ENCODE data around the gene TAS2R43.
"Not testable (repeated sequence)": the region's sequence is repeated elsewhere in the genome, so short reads cannot be mapped to it uniquely, and the experiment has no call there.

DNA sequence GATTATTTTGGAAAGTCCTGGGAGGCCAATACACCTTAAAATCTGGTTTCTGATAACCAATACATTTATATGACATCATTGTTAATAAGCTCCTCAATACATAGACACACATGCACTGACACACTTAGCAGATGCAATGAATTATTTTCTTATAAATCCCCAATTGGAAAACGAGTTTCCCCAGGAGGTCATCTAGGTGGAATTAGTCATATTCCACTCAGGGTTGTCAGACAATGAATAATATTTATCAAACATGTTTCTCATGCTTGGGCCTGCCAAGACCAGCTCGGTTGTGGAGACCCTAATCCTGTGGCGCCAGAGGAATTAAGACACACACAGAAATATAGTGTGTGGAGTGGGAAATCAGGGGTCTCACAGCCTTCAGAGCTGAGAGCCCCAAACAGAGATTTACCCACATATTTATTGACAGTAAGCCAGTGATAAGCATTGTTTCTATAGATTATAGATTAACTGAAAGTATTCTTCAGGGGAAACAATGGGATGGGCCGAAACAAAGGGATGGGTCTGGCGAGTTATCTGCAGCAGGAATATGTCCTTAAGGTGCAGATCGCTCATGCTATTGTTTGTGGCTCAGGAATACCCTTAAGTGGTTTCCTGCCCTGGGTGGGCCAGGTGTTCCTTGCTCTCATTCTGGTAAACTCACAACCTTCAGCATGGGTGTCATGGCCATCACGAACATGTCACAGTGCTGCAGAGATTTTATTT, 42.1 kb downstream of the TAS2R43 start:
- TF ChIP-seq POLR2A, EP300, POLR2AphosphoS5 (IDR thresholded peaks at IDR 0.05): not testable (repeated sequence)
- TF ChIP-seq, protein P1, sequence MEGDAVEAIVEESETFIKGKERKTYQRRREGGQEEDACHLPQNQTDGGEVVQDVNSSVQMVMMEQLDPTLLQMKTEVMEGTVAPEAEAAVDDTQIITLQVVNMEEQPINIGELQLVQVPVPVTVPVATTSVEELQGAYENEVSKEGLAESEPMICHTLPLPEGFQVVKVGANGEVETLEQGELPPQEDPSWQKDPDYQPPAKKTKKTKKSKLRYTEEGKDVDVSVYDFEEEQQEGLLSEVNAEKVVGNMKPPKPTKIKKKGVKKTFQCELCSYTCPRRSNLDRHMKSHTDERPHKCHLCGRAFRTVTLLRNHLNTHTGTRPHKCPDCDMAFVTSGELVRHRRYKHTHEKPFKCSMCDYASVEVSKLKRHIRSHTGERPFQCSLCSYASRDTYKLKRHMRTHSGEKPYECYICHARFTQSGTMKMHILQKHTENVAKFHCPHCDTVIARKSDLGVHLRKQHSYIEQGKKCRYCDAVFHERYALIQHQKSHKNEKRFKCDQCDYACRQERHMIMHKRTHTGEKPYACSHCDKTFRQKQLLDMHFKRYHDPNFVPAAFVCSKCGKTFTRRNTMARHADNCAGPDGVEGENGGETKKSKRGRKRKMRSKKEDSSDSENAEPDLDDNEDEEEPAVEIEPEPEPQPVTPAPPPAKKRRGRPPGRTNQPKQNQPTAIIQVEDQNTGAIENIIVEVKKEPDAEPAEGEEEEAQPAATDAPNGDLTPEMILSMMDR (IDR thresholded peaks at IDR 0.05), result not testable (repeated sequence)
